HG03066 (cell line): ENCODE data around the gene VRK3.
"Not testable (repeated sequence)": the region's sequence is repeated elsewhere in the genome, so short reads cannot be mapped to it uniquely, and the experiment has no call there.

Experiments used
- ATAC-seq: cut with Tn5 transposase; IDR thresholded peaks from one replicate; pipeline ENCODE4 v1.9.1; 2021; ENCODE audit warnings: low read depth; ENCODE audit not compliant: unreplicated experiment

VRK3 gene, protein sequence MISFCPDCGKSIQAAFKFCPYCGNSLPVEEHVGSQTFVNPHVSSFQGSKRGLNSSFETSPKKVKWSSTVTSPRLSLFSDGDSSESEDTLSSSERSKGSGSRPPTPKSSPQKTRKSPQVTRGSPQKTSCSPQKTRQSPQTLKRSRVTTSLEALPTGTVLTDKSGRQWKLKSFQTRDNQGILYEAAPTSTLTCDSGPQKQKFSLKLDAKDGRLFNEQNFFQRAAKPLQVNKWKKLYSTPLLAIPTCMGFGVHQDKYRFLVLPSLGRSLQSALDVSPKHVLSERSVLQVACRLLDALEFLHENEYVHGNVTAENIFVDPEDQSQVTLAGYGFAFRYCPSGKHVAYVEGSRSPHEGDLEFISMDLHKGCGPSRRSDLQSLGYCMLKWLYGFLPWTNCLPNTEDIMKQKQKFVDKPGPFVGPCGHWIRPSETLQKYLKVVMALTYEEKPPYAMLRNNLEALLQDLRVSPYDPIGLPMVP

DNA sequence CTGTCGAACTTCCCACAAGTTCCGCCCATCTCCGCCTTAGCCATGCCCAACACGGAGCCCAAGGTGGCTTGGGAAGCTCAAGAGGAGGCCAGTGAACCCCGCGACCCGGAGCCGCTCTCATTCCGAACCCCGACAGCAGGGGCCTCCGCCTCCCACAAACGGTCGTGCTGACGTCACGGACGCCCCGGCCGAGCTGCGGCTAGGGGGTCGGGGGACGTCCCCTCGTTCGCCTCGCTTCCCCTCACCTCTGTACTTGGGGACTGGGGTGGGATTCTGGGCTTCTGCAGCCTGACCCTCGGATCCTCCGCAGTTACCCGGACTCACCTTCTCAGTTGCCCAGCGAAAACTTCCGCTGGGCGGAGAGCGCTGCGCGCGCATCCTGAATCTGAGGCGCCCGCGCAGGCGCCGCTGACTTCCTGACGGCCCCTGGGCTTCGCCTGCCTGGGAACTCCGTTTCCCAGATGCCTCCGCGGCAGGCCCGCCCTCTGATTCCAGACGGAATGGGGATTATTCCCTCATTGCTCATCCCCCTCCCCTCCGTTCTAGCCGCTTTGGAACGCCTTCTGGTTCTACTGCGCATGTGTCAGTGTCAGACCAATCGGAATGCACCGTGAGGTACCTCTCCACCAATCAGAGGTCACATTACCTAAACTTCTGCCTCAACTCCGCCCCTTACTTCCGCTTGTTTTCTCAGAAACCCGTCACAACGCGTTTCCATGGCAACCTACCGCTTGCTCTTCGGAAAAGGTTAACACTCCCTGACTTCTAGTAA, at the start of gene VRK3:
VRK3 (minus strand) TSS at position 351 of the 772 bp plus-strand sequence. CDS start 9,210 bp downstream, outside the sequence.
- ATAC-seq = peak; percentile 85

DNA sequence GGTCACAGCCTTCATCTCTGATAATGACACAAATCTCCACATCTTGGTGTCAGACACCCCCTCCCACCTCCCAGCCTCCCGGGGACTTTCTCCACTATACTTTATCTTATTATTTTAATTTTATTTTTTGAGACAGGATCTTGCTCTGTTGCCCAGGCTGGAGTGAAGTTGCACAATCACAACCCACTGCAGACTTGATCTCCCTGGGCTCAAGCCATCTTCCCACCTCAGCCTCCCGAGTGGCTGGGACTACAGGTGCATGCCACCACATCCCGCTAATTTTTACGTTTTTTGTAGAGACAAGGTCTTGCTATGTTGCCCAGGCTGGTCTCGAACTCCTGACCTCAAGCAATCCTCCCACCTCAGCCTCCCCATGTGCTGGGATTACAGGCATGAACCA, 43.2 kb upstream of the VRK3 start:
- ATAC-seq = not testable (repeated sequence)

DNA sequence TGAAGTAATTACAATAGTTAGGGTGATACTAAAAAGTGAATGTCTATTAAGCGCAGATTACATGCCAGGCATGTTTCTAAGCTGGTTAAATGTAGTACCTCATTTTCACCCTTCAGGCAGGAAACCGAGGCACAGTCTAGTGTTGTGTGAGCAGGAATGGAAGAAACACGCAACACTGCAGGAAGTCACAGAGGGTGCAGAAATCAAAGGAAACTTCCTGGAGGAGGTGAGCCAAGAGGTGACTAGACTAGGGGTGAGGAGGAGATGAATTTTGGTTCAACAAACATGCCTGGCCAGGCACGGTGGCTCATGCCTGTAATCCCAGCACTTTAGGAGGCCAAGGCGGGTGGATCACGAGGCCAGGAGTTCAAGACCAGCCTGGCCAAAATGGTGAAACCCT, 42.4 kb upstream of the VRK3 start:
- ATAC-seq = no peak

DNA sequence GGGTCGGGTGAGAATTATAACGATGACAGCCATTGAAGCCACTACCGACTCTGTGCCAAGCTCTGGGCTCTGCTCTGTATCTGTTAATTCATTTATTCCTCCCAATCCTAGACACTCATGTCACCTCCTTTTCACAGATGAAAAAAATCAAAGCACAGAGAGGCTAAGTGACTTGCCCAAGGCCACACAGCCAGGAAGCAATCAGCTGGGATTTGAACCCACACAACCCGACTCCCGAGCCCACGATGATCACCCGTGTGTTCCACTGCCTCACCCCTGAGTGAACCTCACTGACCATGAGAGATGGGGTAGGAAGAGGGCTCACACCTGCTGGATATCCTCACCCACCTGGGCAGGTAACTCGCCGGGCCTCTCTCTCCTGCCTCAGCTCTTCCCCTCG, 40.8 kb upstream of the VRK3 start:
- ATAC-seq = no peak

DNA sequence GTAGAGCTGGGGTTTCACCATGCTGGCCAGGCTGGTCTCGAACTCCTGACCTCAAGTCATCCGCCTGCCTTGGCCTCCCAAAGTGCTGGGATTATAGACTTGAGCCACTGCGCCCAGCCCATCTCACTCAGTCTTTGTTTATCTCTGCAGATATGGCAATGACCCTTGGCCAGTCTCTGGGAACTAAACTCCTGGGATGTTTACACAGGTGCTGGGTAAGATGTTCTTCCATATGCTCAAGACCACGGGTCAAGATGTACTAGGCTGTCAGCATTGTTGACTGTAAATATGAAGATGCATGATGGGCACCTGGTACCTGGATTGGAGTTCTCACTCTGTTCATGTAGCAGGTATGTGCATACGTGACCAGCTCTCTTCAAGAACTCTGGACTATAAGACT, 36.5 kb upstream of the VRK3 start:
- no peak for ATAC-seq

DNA sequence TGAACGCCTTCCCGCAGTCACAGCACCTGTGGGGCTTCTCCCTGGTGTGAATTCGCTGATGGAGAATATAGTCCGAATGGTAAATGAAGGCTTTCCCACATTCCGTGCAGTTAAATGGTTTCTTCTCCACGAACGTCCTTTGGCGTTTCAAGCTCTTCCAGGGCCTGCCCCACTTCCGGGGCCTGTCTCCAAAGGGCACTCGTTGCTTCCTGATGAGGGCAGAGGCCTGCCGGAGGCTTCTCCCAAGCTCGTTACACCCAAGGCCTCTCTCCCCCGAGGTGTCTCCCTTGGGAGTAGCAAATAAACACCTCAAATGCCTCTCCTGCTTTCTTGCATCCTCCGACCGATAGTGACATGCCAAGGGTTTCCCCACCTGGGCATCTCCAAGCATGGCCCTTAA, 34.9 kb upstream of the VRK3 start:
- ATAC-seq = no peak

DNA sequence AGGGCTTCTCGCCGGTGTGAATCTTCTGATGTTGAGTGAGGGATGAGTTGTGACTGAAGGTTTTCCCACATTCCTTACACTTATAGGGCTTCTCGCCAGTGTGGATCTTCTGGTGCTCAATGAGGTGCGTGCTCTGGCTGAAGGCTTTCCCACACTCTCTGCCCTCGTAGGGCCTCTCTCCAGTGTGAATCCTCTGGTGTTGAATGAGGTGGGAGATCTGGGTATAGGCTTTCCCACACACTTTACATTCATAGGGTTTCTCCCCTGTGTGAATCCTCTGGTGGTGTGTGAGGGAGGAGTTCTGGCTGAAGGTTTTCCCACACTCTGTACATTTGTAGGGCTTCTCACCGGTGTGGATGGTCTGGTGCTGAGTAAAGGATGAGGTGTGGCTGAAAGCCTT, 33.9 kb upstream of the VRK3 start:
- ATAC-seq = no peak

DNA sequence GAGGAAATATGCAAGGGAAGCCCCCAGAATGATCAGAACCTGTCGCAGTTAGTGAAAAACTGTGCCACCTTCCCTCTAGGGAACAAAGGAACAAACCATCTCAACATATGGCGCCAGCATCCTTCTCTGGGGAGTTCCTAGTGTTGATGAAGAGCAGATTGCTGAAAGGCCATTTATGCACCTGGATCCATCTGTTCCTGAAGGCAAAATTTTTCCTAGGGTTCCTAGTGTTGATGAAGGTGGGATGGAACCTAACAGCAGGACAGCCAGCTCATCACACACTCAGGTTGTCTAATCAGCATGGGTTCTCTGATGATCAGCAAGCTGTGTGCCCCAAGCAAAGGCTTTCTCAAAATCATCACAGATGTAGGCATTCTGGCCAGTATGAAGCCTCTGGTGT, 33.3 kb upstream of the VRK3 start:
- ATAC-seq = no peak

DNA sequence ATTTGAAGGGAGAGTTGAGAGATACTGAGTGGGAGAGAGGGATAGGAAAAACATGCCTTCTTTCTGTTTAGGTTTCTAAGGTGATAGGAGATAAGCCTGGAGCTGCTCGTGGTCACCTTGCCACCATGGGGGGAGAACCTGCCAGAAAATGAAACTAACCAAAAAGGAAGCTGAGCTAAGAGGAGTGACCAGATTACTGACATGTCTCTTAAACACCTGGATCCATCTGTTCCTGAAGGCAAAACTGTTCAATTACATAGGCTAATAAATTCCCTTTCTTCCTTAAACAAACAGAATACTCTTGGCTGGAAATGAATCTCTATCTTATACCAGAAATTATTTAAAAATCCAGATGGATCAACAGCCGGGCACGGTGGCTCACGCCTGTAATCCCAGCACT, 27.9 kb upstream of the VRK3 start:
- no peak for ATAC-seq

DNA sequence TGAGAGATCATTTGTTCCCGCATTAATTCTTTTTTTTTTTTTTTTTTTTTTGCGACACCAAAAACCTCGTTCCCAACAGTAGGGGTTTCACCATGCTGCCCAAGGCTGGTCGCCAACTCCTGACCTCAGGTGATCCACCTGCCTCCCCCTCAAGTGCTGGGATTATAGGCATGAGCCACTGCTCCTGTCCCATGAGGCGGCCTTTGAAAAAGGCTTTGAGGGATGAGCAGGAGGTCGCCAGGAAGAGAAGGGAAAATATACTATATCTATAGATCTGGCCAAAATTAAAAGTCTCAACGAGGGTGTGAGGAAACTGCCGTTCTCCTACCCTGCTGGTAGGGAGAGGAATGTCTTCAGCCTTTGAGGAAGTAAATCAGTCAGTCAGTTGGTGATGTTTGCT, 26.8 kb upstream of the VRK3 start:
- ATAC-seq = no peak

DNA sequence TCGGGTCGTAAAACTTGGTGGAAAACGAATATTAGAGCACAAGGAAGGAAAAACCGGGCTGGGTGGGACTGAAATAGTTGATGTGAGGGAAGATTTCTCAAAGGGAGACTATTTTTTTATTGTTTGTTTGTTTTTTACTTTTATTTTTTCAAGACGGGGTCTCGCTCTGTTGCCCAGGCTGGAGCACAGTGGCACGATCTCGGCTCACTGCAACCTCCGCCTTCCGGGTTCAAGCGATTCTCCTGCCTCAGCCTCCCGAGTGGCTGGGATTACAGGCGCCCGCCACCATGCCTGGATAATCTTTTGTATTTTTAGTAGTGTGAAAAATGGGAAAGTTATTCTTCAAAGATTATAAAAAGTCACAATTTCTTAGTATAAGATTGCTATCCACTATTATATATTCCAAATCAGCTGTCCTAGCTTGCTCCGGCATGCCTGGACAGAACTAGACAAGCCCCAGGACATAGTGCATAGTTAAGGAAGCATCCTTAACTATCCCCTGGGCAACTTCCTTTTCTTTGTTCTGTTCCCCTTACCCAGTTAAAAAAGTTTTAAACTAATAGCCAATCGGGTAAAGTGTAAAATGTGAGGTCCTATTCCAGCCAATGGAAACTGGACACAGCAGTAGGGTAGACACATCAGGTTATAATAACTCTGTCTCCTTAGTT, 26.2 kb upstream of the VRK3 start:
- not testable (repeated sequence) for ATAC-seq

DNA sequence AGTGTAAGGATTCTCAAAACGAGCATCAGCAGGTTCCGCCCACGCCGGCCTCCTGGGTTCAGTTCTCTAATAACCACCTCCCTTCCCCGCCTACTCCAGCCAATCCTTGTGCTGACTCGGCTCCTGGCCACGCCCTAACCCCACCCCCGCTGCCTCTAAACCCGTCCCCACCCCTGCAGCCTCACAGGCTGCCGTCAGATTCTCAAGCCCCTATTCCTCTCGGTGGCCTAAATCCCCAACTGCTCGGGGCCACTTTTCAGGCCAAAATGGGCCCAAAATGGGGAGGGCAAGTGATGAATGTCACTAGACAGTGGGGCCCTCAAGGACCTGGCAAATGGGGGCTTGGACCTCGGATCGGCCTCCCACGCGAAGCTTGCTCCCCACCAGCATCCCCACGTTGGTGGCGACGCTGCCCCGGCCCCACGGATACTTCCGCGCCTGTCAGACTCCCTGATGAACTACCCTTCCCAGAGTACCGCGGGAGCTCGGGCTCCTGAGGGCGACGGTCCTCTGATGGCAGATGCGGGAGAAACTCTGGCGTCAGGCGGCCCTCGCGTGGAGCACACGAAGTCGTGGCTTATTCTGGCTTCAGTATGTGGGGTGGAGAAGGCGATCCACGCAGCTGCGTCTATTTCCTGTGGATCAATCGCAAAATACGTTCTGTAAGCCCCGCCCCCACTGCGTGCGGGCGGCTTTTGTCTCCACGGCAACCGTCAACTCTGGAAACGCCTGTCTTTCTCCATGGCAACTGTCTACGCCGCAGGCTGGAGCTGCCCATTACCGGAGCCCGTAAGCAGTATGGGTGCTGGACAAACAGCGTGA, 25.4 kb upstream of the VRK3 start:
- ATAC-seq = no peak

DNA sequence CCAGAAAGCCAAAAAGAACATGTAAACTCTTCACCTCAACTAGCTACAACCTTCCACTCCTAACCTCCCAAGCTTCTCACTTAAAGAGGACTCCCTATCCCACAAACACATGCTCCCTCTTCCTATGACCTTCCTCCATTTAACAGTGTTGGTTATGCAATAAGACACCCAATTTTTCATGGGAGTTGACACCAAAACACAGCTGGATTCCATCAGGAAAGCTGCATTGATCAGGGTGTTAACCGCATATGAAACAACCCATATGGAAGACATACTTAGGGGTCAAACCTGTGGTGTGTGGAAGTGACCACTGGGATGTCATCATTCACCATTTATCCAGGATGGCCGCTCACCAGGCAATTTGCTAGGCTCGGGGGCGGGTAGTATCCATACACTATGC, 22.5 kb upstream of the VRK3 start:
- no peak for ATAC-seq

DNA sequence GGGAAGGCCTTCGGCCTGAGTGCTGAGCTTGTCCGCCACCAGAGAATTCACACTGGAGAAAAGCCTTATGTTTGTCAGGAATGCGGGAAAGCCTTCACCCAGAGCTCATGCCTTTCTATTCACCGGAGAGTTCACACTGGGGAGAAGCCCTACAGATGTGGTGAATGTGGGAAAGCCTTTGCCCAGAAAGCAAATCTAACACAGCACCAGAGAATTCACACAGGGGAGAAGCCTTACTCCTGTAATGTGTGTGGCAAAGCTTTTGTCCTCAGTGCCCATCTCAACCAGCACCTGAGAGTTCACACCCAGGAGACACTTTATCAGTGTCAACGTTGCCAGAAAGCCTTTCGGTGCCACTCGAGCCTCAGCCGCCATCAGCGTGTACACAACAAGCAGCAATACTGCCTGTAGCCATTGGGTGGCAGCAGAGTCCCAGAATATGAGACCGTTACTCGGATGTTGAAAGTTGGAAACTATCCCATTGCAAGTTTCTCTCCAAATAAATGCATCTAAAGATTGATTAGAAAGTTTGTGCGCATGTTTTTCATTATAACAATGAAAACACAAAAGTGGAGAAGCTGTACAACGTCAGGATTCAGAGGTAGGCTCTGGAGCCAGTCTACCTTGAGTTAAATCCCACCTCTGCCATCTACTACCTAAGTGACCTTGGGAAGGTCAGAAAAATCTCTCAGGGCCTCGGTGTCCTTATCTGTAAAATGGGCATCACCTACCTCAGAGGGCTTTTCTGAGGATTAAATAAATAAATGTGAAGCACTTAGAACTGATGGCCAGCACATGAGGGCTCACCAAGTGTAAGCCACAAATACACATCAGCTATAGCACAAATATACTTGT, 21.7 kb upstream of the VRK3 start:
- ATAC-seq = no peak

DNA sequence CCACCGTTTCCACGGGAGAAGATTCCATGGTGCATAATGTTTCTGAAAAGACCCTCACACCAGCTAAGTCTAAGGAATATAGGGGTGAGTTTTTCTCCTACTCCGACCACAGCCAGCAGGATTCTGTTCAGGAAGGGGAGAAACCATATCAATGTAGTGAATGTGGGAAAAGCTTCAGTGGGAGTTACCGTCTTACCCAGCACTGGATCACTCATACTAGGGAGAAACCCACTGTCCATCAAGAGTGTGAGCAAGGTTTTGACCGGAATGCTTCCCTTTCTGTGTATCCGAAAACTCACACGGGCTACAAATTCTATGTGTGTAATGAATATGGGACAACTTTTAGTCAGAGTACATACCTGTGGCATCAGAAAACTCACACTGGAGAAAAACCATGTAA, 19.8 kb upstream of the VRK3 start:
- no peak for ATAC-seq

DNA sequence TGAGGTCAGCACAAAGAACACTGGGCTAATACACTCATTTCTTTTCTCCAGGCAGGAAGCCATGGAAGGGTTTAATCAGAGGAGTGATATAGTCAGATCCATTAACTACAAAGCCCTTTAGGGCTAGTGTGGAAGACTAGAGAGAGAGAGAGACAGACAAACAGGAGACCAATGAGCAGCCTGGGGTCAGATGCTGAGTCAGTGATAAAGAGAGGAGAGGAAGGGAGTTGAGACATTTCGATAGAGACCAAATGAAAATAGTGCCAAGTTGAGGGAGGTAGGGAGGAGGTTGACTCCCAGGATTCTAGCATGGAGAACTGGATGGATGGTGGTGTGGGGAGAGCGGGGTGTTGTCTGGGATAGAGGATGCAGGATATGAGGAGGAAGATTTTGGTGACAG, 18.8 kb upstream of the VRK3 start:
- ATAC-seq = no peak

DNA sequence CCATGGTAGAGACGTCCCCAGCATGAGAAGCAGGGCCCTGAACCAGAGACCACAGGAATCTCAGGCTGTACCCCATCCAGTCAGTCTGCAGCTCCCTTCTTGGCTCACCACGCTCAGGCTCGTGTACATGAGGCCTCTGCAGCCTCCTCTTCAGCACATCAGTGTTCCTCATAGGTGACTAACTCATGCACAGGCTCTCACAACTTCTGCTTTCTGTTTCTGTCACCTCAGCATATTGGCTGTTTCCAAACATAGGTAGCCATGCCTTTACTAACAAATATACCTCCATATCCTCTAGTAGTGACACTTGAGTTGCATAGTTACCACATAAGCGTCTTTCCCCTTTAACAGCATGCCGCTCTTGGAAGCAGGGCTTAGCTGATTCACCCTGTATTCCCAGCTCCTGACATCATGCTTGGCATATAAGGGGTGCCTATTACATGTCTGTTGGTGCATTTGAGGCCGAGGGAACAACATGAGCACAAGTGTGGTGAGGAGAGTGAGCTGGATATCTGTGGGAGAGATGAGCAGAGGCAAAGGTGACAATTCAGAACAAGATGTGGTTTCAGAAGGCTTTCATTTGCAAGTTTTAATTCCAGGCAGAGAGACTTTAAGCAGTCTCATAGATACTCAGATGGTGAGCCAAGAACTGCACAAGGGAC, 17.3 kb upstream of the VRK3 start:
- no peak for ATAC-seq

DNA sequence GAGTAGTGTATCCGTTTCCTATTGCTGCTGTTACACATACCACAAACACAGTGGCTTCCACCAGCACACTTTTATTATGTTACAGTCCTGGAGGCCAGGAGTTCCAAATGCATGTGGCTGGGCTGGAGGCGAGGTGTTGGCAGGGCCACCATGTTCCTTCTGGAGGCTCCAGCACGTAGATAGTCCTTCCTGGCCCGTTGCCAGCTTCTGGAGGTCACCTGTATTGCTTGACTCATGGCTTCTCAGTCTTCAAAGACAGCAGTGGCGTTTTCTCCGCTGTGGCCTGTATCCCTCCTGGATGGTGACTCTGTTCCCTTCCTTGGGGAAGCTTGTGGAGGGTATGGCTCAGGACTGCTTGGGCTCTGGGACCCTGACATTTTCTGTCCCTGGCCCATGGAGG, 15.8 kb upstream of the VRK3 start:
- ATAC-seq = no peak

DNA sequence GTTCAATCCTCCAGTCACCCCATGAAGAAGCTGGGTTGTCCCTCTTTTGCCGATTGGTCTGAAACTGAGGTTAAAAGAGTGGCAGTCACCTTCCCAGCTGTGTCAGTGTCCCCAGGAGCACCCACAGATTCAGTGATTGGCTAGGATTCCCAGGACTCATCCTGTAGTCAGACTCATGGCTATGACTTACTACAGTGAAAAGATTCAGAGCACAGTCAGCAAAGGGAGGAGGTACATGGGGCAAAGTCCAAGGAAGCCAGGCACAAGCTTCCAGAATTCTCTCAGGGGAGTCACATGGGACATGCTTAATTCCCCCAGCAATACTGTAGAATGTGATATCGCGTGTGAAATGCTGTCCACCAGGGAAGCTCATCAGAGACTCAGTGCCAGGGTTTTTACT, 14.8 kb upstream of the VRK3 start:
- no peak for ATAC-seq
